ENCODE measurements around the gene IP6K1.

GRCh38 chr3:49717211-49717958 lies 69.0 kb downstream of the IP6K1 start:
- TF ChIP-seq ISL1 (CRISPR knock-in tag; IDR thresholded peaks at IDR 0.05) = no peak
- no peak for TF ChIP-seq ESRRG (CRISPR knock-in tag; IDR thresholded peaks at IDR 0.05)
- TF ChIP-seq PPARA (CRISPR knock-in tag; IDR thresholded peaks at IDR 0.05; ENCODE audit: borderline replicate concordance) = no peak
- no peak for TF ChIP-seq PATZ1 (CRISPR knock-in tag; IDR thresholded peaks at IDR 0.05; ENCODE audit: borderline replicate concordance)
- TF ChIP-seq ZFP30 (CRISPR knock-in tag; IDR thresholded peaks at IDR 0.05) = no peak
- no peak for TF ChIP-seq CREB5 (CRISPR knock-in tag; IDR thresholded peaks at IDR 0.05; ENCODE audit: low read depth)
- TF ChIP-seq CSDC2 (CRISPR knock-in tag; IDR thresholded peaks at IDR 0.05) = no peak
- no peak for TF ChIP-seq ZNF70 (CRISPR knock-in tag; IDR thresholded peaks at IDR 0.05)
- no peak for TF ChIP-seq SNAI2 (CRISPR knock-in tag; IDR thresholded peaks at IDR 0.05)
- TF ChIP-seq CSRNP3 (CRISPR knock-in tag; IDR thresholded peaks at IDR 0.05) = no peak
- no peak for TF ChIP-seq ARNTL (CRISPR knock-in tag; IDR thresholded peaks at IDR 0.05; ENCODE audit: borderline replicate concordance, low read depth)
- TF ChIP-seq RARB (CRISPR knock-in tag; IDR thresholded peaks at IDR 0.05) = no peak
- TF ChIP-seq ZFP3 (CRISPR knock-in tag; IDR thresholded peaks at IDR 0.05) = no peak

Data from SK-N-SH treated with all-trans-retinoic acid at 6 μM for 48 hours (cell line).